Neural progenitor cell (in vitro differentiated cells): Measurements from ENCODE around the gene KIF26A.

Experiments used
- CTCF ChIP-seq: fragments of 200-600 bp; sonication (generic); IDR thresholded peaks from 2 replicates; pipeline ENCODE4 v1.5.1; 2017; ENCODE audit warnings: antibody characterized with exemption, mild to moderate bottlenecking
- EZH2 ChIP-seq: fragments of 200-600 bp; sonication (generic); IDR thresholded peaks from 2 replicates; pipeline ENCODE4 v1.6.1; 2017; ENCODE audit warnings: antibody characterized with exemption, mild to moderate bottlenecking, moderate library complexity
- EZH2phosphoT487 ChIP-seq: fragments of 200-600 bp; sonication (generic); IDR thresholded peaks from 2 replicates; pipeline ENCODE4 v1.6.1; 2017; ENCODE audit warnings: antibody characterized with exemption

DNA sequence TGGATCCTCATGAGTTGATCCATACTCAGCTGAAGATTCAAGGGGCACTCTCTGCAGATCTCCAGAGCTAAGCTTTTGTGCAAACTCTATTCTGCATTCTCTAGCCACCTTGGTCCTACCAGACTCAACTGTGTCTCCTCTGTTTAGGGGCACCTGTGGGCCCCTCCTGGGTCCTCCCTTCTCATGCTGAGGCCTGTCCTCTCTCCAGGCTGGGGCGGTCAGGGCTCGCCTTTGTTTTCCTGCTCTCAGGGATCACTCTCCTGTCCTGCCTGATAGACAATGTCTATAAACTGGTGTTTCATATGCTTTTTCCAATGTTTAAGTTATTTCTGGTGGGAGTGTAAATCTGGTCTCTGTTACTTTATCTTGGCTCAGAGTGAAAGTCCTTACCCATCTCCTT is 11.6 kb upstream of the KIF26A start:
- TF ChIP-seq CTCF (no peak), EZH2 (no peak), EZH2phosphoT487 (no peak)
